Right lobe of liver (tissue), 4 donors: ENCODE data around the gene ERCC3.

Experiments used
- POLR2A ChIP-seq: fragments of 450-650 bp; IDR thresholded peaks from one replicate; pipeline ENCODE4 v1.6.1; 2017; ENCODE audit warnings: antibody characterized with exemption, mild to moderate bottlenecking
- TF ChIP-seq, protein P1 (sequence below), 4 donors: fragments of 200-600 bp in 3 of 4; fragments of 450-650 bp in 1 of 4; IDR thresholded peaks; one replicate each; pipeline versions ENCODE4 v1.5.1 to v1.8.0; 2016 to 2022; ENCODE audit warnings: antibody characterized with exemption in 4 of 4, mild to moderate bottlenecking in 2 of 4
- donor health status: DM: no; HTN: no; CAD: no.
- donor health status: DM: no; HTN: no; CAD: no.
- donor health status: DM: no; HTN: yes; CAD: no.

DNA sequence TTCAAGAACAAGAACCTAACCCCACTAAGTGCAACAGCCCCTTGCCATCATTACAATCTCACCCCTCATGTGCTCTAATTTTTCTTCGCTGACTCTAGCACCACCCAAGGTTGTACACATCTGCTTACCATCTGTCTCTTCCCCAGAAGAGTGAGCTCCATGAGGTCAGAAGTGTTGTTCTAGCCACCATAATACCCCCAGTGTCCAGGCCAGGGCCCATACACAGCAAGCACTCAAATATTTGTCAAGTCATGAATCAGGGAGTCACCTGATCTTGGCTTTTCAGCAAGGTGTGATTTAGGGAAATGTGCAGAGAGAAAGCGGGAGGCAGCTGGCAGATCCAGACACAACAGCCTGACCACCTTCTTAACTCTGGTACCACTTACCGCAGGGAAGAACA, 5.7 kb downstream of the ERCC3 start:
- TF ChIP-seq POLR2A, result no peak
- TF ChIP-seq, protein P1, sequence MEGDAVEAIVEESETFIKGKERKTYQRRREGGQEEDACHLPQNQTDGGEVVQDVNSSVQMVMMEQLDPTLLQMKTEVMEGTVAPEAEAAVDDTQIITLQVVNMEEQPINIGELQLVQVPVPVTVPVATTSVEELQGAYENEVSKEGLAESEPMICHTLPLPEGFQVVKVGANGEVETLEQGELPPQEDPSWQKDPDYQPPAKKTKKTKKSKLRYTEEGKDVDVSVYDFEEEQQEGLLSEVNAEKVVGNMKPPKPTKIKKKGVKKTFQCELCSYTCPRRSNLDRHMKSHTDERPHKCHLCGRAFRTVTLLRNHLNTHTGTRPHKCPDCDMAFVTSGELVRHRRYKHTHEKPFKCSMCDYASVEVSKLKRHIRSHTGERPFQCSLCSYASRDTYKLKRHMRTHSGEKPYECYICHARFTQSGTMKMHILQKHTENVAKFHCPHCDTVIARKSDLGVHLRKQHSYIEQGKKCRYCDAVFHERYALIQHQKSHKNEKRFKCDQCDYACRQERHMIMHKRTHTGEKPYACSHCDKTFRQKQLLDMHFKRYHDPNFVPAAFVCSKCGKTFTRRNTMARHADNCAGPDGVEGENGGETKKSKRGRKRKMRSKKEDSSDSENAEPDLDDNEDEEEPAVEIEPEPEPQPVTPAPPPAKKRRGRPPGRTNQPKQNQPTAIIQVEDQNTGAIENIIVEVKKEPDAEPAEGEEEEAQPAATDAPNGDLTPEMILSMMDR (IDR thresholded peaks at IDR 0.05), result no peak
